IPS DF 6.9 (cell line): Measurements from ENCODE around the gene SLC25A53.
"Not testable (repeated sequence)": the region's sequence is repeated elsewhere in the genome, so short reads cannot be mapped to it uniquely, and the experiment has no call there.

ENCODE experiments used
- DNase-seq: peaks from one replicate; pipeline ENCODE4 v3.0.0-alpha.2; 2013; ENCODE audit warnings: low read depth, low spot score
- H3K27ac ChIP-seq: one replicate; pipeline ENCODE4 v1.5.1; 2013; ENCODE audit warnings: low read length, control low read depth
- H3K27me3 ChIP-seq: 2 replicates; pipeline ENCODE4 v1.6.1; 2013; ENCODE audit warnings: mild to moderate bottlenecking, low read length; ENCODE audit not compliant: control insufficient read depth, insufficient read depth
- H3K36me3 ChIP-seq: 2 replicates; pipeline ENCODE4 v1.6.1; 2013; ENCODE audit warnings: low read length; ENCODE audit not compliant: control insufficient read depth, insufficient read depth
- H3K4me1 ChIP-seq: 2 replicates; pipeline ENCODE4 v1.6.1; 2013; ENCODE audit warnings: low read length; ENCODE audit not compliant: control insufficient read depth, insufficient read depth
- H3K4me3 ChIP-seq: 2 replicates; pipeline ENCODE4 v1.5.1; 2013; ENCODE audit warnings: mild to moderate bottlenecking, low read length
- H3K9me3 ChIP-seq: 2 replicates; pipeline ENCODE4 v1.6.1; 2013; ENCODE audit warnings: low read length, inconsistent platforms; ENCODE audit not compliant: control insufficient read depth, insufficient read depth
- WGBS: extraction: QIAGEN DNeasy Blood & Tissue Kit; methylation state at CpG from one replicate; pipeline ENCODE4 v1.1.7; 2013; ENCODE audit warnings: mixed read lengths, missing lambda C conversion rate; ENCODE audit not compliant: insufficient read length, insufficient coverage; 5-methylcytosine and 5-hydroxymethylcytosine counted together

Gene SLC25A53

GRCh38 chrX:104105330-104106262, 51.2 kb downstream of the SLC25A53 start:
- DNase-seq: no peak
- Histone ChIP-seq H3K27ac (no peak overlapping the region), H3K4me3 (no peak overlapping the region), H3K4me1 (no peaks in the 10 kb centered on the region), H3K27me3 (no peaks in the 10 kb centered on the region), H3K36me3 (no peaks in the 10 kb centered on the region), H3K9me3 (no peaks in the 10 kb centered on the region)
- no CpG with 5 or more reads among the region's 11 CpGs for WGBS

- no peak for DNase-seq
- Histone ChIP-seq H3K36me3 (no peaks in the 10 kb centered on the region), H3K27me3 (no peaks in the 10 kb centered on the region), H3K27ac (no peak overlapping the region), H3K9me3 (no peaks in the 10 kb centered on the region), H3K4me3 (no peak overlapping the region), H3K4me1 (no peaks in the 10 kb centered on the region)
- no CpG with 5 or more reads among the region's 10 CpGs for WGBS
These were observed 52.1 kb downstream of the SLC25A53 start for GRCh38 chrX:104104676-104105075.

GRCh38 chrX:104098919-104099318, 57.9 kb downstream of the SLC25A53 start:
- Histone ChIP-seq H3K27me3 (no peaks in the 10 kb centered on the region), H3K36me3 (no peaks in the 10 kb centered on the region), H3K9me3 (no peaks in the 10 kb centered on the region), H3K4me1 (no peaks in the 10 kb centered on the region), H3K4me3 (no peak overlapping the region), H3K27ac (no peak overlapping the region)
- DNase-seq: no peak

- DNase-seq: no peak
- H3K4me3 ChIP-seq: no peak overlapping the region
- no peaks in the 10 kb centered on the region for H3K36me3 ChIP-seq
These were observed 58.5 kb downstream of the SLC25A53 start for GRCh38 chrX:104098151-104098808.

GRCh38 chrX:104085919-104086318, 70.9 kb downstream of the SLC25A53 start:
- H3K9me3 ChIP-seq: no peaks in the 10 kb centered on the region
- no peaks in the 10 kb centered on the region for H3K27me3 ChIP-seq
- no peaks in the 10 kb centered on the region for H3K4me1 ChIP-seq
- DNase-seq: no peak
- no peak overlapping the region for H3K27ac ChIP-seq
- WGBS: no CpG with 5 or more reads among the region's 7 CpGs
- H3K36me3 ChIP-seq: no peaks in the 10 kb centered on the region
- H3K4me3 ChIP-seq: no peak overlapping the region

More at GRCh38 chrX:104098151-104098808, 58.5 kb downstream of the SLC25A53 start:
- Histone ChIP-seq H3K27ac (no peak overlapping the region), H3K9me3 (no peaks in the 10 kb centered on the region), H3K27me3 (no peaks in the 10 kb centered on the region), H3K4me1 (no peaks in the 10 kb centered on the region)
- WGBS: no CpG with 5 or more reads among the region's 4 CpGs

- H3K27ac ChIP-seq: no peak overlapping the region
- H3K36me3 ChIP-seq: no peaks in the 10 kb centered on the region
- H3K4me3 ChIP-seq: no peak overlapping the region
- no peaks in the 10 kb centered on the region for H3K9me3 ChIP-seq
- no CpG with 5 or more reads among the region's 7 CpGs for WGBS
- H3K4me1 ChIP-seq: no peaks in the 10 kb centered on the region
- no peaks in the 10 kb centered on the region for H3K27me3 ChIP-seq
- DNase-seq: no peak
These were observed 71.3 kb downstream of the SLC25A53 start for GRCh38 chrX:104085477-104085876.

GRCh38 chrX:104084534-104085277, 72.1 kb downstream of the SLC25A53 start:
- DNase-seq: no peak
- H3K4me1 ChIP-seq: no peaks in the 10 kb centered on the region
- no peak overlapping the region for H3K4me3 ChIP-seq
- H3K36me3 ChIP-seq: no peaks in the 10 kb centered on the region
- no peak overlapping the region for H3K27ac ChIP-seq
- no CpG with 5 or more reads among the region's 5 CpGs for WGBS
- H3K27me3 ChIP-seq: no peaks in the 10 kb centered on the region
- no peaks in the 10 kb centered on the region for H3K9me3 ChIP-seq

GRCh38 chrX:104084063-104084462, 72.7 kb downstream of the SLC25A53 start:
- Histone ChIP-seq H3K4me1 (no peaks in the 10 kb centered on the region), H3K27ac (no peak overlapping the region), H3K36me3 (no peaks in the 10 kb centered on the region), H3K4me3 (no peak overlapping the region), H3K27me3 (no peaks in the 10 kb centered on the region), H3K9me3 (no peaks in the 10 kb centered on the region)
- WGBS: no CpG with 5 or more reads among the region's 4 CpGs
- DNase-seq: no peak

GRCh38 chrX:104077854-104078253, 79.0 kb downstream of the SLC25A53 start:
- not testable (repeated sequence) for DNase-seq, H3K36me3 ChIP-seq, H3K4me3 ChIP-seq, H3K27me3 ChIP-seq, H3K4me1 ChIP-seq, H3K9me3 ChIP-seq, H3K27ac ChIP-seq
- WGBS: no CpG with 5 or more reads among the region's 6 CpGs

GRCh38 chrX:104075778-104076445, 80.9 kb downstream of the SLC25A53 start, which contains the start of gene TMSB15C:
Gene TMSB15C, minus strand, starts transcription at chrX:104076236.
- not testable (repeated sequence) for H3K9me3 ChIP-seq, H3K27ac ChIP-seq, H3K4me1 ChIP-seq, H3K36me3 ChIP-seq, H3K4me3 ChIP-seq, H3K27me3 ChIP-seq, DNase-seq
- no CpG with 5 or more reads among the region's 46 CpGs for WGBS
